GM18520 (cell line): Measurements from ENCODE around the gene ACACB.

Source experiments
- ATAC-seq: cut with Tn5 transposase; IDR thresholded peaks from one replicate; pipeline ENCODE4 v1.9.1; 2021; ENCODE audit not compliant: unreplicated experiment

Gene ACACB

GRCh38 chr12:109203480-109203879 lies 87.1 kb downstream of the ACACB start:
- ATAC-seq = no peak

GRCh38 chr12:109209082-109209481 lies 92.7 kb downstream of the ACACB start:
- no peak for ATAC-seq

GRCh38 chr12:109212460-109213115 lies 96.2 kb downstream of the ACACB start:
- ATAC-seq = no peak

GRCh38 chr12:109214131-109214530 lies 97.7 kb downstream of the ACACB start:
- ATAC-seq = no peak

GRCh38 chr12:109218996-109219395 lies 102.6 kb downstream of the ACACB start:
- ATAC-seq = no peak

GRCh38 chr12:109219938-109220337 lies 103.6 kb downstream of the ACACB start:
- no peak for ATAC-seq

- ATAC-seq = no peak
Measured at GRCh38 chr12:109221277-109221931, 105.0 kb downstream of the ACACB start.

- ATAC-seq = no peak
Measured at GRCh38 chr12:109222062-109222461, 105.7 kb downstream of the ACACB start.

GRCh38 chr12:109222496-109222895 lies 106.1 kb downstream of the ACACB start:
- no peak for ATAC-seq

- no peak for ATAC-seq
Measured at GRCh38 chr12:109223211-109223610, 106.8 kb downstream of the ACACB start.

- ATAC-seq = no peak
Measured at GRCh38 chr12:109223868-109224267, 107.5 kb downstream of the ACACB start.

GRCh38 chr12:109228664-109229063 lies 112.3 kb downstream of the ACACB start:
- no peak for ATAC-seq

GRCh38 chr12:109230193-109230592 lies 113.8 kb downstream of the ACACB start:
- ATAC-seq = no peak

GRCh38 chr12:109232731-109233130 lies 116.3 kb downstream of the ACACB start:
- ATAC-seq = no peak

GRCh38 chr12:109234012-109234411 lies 117.6 kb downstream of the ACACB start:
- no peak for ATAC-seq

GRCh38 chr12:109236257-109236656 lies 119.9 kb downstream of the ACACB start:
- no peak for ATAC-seq

- ATAC-seq = no peak
Measured at GRCh38 chr12:109239179-109239578, 122.8 kb downstream of the ACACB start.

- ATAC-seq = no peak
Measured at GRCh38 chr12:109239691-109240090, 123.3 kb downstream of the ACACB start.

- ATAC-seq = no peak
Measured at GRCh38 chr12:109240365-109240764, 124.0 kb downstream of the ACACB start.

GRCh38 chr12:109241936-109242335 lies 125.5 kb downstream of the ACACB start:
- no peak for ATAC-seq

GRCh38 chr12:109244073-109244472 lies 127.7 kb downstream of the ACACB start:
- ATAC-seq = no peak

- ATAC-seq = no peak
Measured at GRCh38 chr12:109246221-109246620, 129.8 kb downstream of the ACACB start.
